HG03097 (cell line): ENCODE measurements around the gene APBA2.

ENCODE experiments used
- ATAC-seq: cut with Tn5 transposase; IDR thresholded peaks from one replicate; pipeline ENCODE4 v1.9.1; 2021; ENCODE audit not compliant: unreplicated experiment, low FRiP score

APBA2 gene

DNA sequence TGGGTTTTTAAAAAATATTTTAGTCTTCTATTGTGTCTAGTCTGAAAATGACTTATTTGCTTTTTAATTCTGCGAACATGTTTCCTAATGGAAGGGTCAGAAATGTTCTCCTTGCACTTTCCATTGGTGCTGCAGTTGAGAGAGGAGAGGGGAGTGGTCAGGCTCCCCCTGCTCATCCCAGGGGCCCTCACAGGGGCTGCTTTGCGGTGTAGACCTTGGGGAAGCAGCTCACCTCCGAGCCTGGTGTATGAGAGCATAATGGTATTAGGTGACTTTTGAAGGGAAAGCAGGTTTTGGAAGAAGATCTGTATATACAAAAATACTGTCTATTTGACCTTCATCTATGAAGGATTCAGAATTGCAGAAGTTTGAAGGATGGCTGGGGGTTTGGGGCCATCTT, 28.3 kb downstream of the APBA2 start:
- ATAC-seq = no peak

DNA sequence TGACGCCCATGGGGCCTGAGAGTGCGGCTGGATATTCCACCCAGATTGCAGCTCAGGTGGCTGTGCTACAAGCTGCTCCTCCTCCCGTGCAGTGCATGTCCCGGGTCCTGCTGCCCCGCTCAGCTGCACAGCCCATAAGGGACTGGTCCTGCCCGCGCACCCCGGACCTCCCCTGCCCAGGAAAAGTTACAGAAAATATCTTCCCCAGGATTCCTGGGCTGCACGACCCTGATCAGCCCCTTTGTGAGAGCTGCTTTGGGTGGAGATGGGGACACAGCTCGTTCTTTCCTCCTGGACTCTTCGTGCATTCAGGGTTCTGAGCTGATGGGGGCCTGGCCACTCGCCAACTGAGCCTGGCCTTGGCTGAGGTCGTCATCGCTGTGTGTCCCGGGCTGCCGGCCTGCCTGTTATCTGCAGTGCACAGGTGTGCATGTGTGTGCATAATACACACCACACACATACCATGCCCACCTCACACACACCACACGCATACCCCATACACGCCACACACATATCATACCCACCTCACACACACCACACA, 28.8 kb downstream of the APBA2 start:
- no peak for ATAC-seq

GRCh38 chr15:28915041-28915810, 29.5 kb downstream of the APBA2 start:
- ATAC-seq = no peak

- no peak for ATAC-seq
Observed at GRCh38 chr15:28915935-28916334, 30.2 kb downstream of the APBA2 start.

- no peak for ATAC-seq
Observed at GRCh38 chr15:28917791-28918140, 32.0 kb downstream of the APBA2 start.

DNA sequence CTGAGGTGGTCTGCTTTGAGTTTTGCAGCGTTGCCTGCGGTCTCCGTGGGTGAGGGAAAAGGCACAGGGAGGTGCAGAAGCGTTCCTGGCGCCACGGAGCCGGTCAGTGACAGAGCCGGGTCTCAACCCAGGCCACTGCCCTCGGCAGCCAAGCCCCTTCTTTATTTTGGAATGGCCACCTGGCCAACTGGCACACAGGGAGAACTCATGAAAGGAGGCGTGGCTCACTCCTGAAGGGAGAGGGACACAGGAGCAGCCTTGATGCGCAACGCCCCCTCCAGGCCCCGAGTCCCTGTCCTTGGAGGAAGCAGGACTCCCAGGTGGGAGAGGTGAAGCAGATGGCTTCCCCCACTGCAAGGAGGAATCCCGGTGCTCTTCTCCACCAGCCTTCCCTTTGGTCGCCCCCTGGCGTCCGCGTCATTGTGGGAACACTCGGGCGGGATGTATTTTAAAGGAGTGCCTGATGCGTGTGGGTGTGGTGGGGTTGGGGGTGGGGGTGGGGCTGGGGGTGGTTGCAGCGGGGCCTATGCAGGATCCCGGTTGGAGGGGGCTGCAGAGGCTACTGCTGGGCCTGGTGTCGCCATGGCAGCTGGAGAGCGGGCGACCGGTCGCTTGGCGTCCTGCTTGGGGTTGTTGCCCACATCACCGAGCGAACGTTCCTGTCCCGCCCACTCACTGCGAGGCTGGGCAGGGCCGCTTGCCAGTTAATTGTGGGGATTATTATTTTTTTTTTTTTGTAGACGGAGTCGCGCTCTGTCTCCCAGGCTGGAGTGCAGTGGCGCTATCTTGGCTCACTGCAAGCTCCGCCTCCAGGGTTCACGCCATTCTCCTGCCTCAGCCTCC, 32.6 kb downstream of the APBA2 start:
- no peak for ATAC-seq

- ATAC-seq = no peak
Observed at GRCh38 chr15:28919201-28919635, 33.4 kb downstream of the APBA2 start.

DNA sequence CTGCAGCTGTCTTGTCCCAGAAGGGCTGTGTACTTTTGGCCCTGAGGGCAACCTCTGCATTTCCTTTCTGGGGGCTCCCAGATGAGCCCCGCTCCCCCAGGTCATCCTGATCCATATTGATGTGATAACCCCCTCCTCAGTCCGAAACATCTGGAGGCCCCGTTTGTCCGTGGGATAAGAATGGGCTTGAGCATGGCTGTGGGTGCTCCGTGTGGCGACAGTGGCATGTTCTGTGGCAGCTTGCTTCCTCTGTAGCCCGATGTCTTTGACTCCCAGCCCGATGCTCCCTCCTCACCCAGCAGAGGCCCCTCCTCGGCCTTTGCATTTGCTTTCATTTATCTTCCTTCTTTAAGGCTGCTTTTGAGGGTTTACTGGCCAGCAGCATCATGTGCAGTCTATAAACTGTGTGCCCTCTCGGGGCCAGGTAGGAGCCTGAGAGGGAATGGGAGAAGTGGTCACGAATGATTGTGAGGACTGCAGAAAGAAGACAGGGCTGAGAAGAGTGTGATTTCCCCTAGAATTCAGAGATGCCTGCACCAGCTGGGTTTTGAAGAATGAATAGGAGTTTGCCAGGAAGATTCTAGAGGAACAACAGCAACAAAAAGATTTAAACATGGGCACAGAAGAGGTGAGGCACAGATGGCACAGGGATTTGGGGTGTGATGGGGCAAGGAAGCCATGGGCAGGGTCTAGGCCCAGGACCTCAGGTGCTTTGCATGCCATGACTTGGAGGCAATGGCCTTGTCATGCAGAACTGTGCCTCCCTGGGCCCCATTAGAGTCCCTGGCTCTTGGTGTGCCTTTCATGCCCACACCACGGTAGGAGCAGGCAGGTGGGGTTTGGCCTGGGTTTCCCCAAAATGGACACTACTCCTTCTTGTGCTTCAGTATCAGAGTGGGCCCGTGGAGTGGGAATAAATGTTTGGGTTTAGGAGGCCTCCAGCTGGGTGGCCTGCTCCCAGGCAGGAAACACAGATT, 34.2 kb downstream of the APBA2 start:
- ATAC-seq = no peak

- no peak for ATAC-seq
Observed at GRCh38 chr15:28920781-28921331, 35.1 kb downstream of the APBA2 start.

DNA sequence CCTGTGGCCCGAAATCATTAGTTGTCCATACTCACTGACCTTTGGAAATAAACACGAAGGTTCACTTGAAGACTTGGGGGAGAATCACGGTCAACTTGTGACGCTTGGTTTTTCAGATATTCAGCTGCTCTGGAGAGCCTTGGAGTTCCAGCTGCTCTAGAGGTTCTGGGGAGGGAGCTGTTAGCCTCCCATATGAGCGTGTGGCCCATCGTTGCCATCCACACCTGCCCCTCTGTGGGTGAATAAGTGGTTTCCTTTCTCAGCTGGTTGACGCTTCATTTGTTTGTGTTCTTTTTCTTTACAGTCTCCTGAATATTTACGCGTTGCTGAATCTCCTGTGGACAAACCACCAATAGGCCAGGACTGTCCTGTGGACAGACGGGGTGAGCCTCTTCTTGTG, 35.6 kb downstream of the APBA2 start:
- ATAC-seq = no peak

GRCh38 chr15:28921919-28922706, 36.3 kb downstream of the APBA2 start:
- ATAC-seq = no peak

GRCh38 chr15:28922707-28923012, 36.9 kb downstream of the APBA2 start:
- no peak for ATAC-seq

GRCh38 chr15:28923726-28924280, 38.0 kb downstream of the APBA2 start:
- ATAC-seq = no peak

DNA sequence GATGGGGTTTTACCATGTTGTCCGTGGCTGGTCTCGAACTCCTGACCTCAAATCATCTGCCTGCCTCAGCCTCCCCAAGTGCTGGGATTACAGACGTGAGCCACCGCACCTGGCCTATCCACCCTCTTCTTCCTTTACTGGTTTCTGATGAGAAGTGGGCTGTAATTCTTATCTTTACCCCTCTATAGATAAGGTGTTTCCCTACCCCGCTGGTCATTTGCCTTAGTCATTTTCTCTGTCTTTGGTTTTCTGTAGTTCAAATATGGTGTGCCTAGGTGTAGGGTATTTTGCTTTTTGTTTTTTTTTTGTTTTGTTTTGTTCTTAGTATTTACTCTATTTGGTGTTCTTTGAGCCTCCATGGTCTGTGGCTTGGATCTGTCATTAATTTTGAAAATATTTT, 41.3 kb downstream of the APBA2 start:
- ATAC-seq = no peak

- ATAC-seq = no peak
Observed at GRCh38 chr15:28929200-28929599, 43.4 kb downstream of the APBA2 start.

- no peak for ATAC-seq
Observed at GRCh38 chr15:28930011-28930410, 44.2 kb downstream of the APBA2 start.

GRCh38 chr15:28930476-28931291, 44.9 kb downstream of the APBA2 start:
- no peak for ATAC-seq

DNA sequence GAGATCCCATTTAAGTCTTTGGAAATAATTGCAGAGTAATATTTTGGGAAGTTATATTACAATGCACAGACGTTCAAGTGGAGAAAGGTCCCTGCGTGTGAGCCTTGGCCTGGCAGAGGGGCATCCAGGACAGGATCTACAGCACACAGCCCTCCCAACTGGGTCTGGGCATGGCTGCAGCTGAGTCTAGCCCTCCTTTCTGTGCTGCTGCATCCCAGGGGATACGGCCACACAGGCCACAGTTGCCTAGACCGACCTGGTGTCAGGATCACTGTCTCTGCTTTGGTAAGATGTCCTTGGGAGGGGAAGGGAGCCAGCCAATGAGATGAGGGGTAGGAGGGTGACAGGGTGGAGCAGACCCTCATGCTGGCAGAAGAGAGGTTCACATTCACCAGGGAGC, 46.1 kb downstream of the APBA2 start:
- no peak for ATAC-seq

GRCh38 chr15:28932361-28932760, 46.6 kb downstream of the APBA2 start:
- no peak for ATAC-seq
